ENCODE data around the gene ATP13A1. TPM values are rescaled to one million over a fixed set of nuclear protein-coding genes. Genes with fewer than 3 reads are reported as not detected.

The ATP13A1 gene
- total and polyA plus RNA-seq, 2 donors (not counting 3 experiments of a cell fraction or from before 2014, with no cell fraction given) = 36.9 to 48.7 TPM

DNA sequence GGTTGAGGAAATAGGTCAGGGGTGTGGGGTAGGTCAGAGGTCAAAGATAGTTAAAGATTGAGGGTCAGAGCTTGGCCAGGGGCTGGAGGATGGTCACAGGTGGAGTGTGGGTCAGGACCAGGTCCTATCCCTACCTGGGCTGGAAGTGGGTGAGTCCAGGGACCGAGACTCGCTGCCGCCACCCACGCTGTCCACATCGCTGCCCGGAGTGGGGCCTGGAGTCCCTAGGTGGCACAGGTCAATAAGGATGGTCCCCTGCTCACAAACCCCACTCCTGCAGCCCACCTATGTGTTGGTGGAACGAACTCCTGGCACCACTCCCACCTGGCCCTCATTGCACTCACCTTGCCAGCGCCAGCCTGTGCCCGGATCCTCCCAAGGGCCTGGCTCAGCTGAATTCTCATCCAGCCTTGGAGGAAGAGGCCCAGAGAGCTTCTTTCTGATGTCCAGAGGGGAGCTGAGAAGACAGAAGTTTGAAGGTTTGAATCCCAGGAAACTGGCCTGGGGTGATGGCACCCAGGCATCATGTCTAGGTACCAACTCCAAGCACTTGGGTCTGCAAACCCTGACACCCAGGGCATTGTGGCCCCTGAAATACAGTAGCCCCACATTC, 26.8 kb downstream of the ATP13A1 start:
- FAIRE-seq (no peak), DNase-seq (ENCODE audit: low read depth, low spot score) (no peak)
- CTCF ChIA-PET = no interaction called here
- Histone ChIP-seq H3K36me3 (ENCODE audit: control insufficient read depth in 2 of 2, extremely low read depth in 1 of 2, insufficient read depth in 2 of 2, low read length in 2 of 2) (peaks cover 3 to 21% of the 10 kb centered on the region in 2 experiments), H3K4me1 (ENCODE audit: control insufficient read depth, extremely low read depth, insufficient read depth, low read length) (no peaks in the 10 kb centered on the region), H3K27me3 (ENCODE audit: control insufficient read depth in 2 of 2, insufficient read depth in 2 of 2, low read length in 2 of 2) (no peaks in the 10 kb centered on the region), H3K9me3 (replicated peaks; ENCODE audit: control insufficient read depth, insufficient read depth, low read length) (no peaks in the 10 kb centered on the region), H3K9me1 (replicated peaks; ENCODE audit: control insufficient read depth, extremely low read depth, insufficient read depth, low read length) (no peaks in the 10 kb centered on the region), H3K79me2 (ENCODE audit: control insufficient read depth, insufficient read depth, low read length) (no peaks in the 10 kb centered on the region), H2AFZ (ENCODE audit: low read depth, low read length) (no peak overlapping the region), H4K20me1 (replicated peaks; ENCODE audit: control insufficient read depth, extremely low read depth, insufficient read depth, low read length) (no peaks in the 10 kb centered on the region), H3K27ac (ENCODE audit: insufficient read depth, low read depth, low read length) (no peak overlapping the region), H3K9ac (replicated peaks; ENCODE audit: extremely low read depth, insufficient read depth, low read length) (no peak overlapping the region), H3K4me2 (ENCODE audit: insufficient read depth, low read length) (no peak overlapping the region), H3K4me3 (replicated peaks in 1 of 3; ENCODE audit: insufficient read depth in 1 of 3, low read depth in 1 of 3, low read length in 3 of 3) (no peak overlapping the region)
- dilution Hi-C loops (cut with MboI; ENCODE audit: extremely low pct_ligation_motif_present, low sequenced_read_pairs) = no loop called here
- BruUV-seq (replicated peaks) = no TSS peak
- intact Hi-C loops (cut with micrococcal nuclease) = no loop called here
- TF ChIP-seq POLR2A (IDR thresholded peaks at IDR 0.05; ENCODE audit: low read depth, low read length) (no peak), EZH2 (IDR thresholded peaks at IDR 0.05; ENCODE audit: borderline replicate concordance, low read depth, low read length, severe bottlenecking) (no peak), MAX (IDR thresholded peaks at IDR 0.05; ENCODE audit: insufficient read depth, insufficient read length) (no peak), FOS (IDR thresholded peaks at IDR 0.05; ENCODE audit: borderline replicate concordance, insufficient read depth, low read length) (no peak), POLR2AphosphoS5 (IDR thresholded peaks at IDR 0.05; ENCODE audit: insufficient read depth, low read depth, low read length) (no peak), JUN (IDR thresholded peaks at IDR 0.05; ENCODE audit: borderline replicate concordance, insufficient read depth, insufficient read length, low read depth) (no peak), GATA2 (IDR thresholded peaks at IDR 0.05; ENCODE audit: insufficient read depth, insufficient read length, low read depth, low read length) (no peak), MYC (IDR thresholded peaks at IDR 0.05; ENCODE audit: low read depth, low read length) (no peak)
- TF ChIP-seq, protein P1, sequence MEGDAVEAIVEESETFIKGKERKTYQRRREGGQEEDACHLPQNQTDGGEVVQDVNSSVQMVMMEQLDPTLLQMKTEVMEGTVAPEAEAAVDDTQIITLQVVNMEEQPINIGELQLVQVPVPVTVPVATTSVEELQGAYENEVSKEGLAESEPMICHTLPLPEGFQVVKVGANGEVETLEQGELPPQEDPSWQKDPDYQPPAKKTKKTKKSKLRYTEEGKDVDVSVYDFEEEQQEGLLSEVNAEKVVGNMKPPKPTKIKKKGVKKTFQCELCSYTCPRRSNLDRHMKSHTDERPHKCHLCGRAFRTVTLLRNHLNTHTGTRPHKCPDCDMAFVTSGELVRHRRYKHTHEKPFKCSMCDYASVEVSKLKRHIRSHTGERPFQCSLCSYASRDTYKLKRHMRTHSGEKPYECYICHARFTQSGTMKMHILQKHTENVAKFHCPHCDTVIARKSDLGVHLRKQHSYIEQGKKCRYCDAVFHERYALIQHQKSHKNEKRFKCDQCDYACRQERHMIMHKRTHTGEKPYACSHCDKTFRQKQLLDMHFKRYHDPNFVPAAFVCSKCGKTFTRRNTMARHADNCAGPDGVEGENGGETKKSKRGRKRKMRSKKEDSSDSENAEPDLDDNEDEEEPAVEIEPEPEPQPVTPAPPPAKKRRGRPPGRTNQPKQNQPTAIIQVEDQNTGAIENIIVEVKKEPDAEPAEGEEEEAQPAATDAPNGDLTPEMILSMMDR (IDR thresholded peaks at IDR 0.05; ENCODE audit: extremely low read depth in 1 of 2, insufficient read depth in 1 of 2, low read depth in 1 of 2, low read length in 2 of 2) = no peak
- POLR2A ChIA-PET = no interaction called here
